Measurements from ENCODE around the gene HAND2.

GRCh38 chr4:173527103-173527891, 2.7 kb downstream of the HAND2 start:
- TF ChIP-seq CREB1 (IDR thresholded peaks at IDR 0.05; ENCODE audit: low read depth) (no peak), RAD21 (IDR thresholded peaks at IDR 0.05; ENCODE audit: low read depth) (no peak), EGR1 (IDR thresholded peaks at IDR 0.05) (no peak), USF1 (IDR thresholded peaks at IDR 0.05) (no peak), MAX (IDR thresholded peaks at IDR 0.05) (no peak), CEBPB (IDR thresholded peaks at IDR 0.05) (no peak), EP300 (IDR thresholded peaks at IDR 0.05; ENCODE audit: borderline replicate concordance) (no peak), REST (IDR thresholded peaks at IDR 0.05; ENCODE audit: low read depth) (no peak), ZBTB7A (IDR thresholded peaks at IDR 0.05; ENCODE audit: low read depth) (no peak)

All from Ishikawa (cell line).